K562 (cell line): ENCODE data around the gene MYO18A. TPM values are rescaled to one million over a fixed set of nuclear protein-coding genes. Genes with fewer than 3 reads are reported as not detected.

Experiments used
- ATAC-seq: fragments of 200-7000 bp; cut with Tn5 transposase; 3 replicates; pipeline ENCODE4 v1.9.1; 2020; ENCODE audit warnings: moderate library complexity
- BruUV-seq: library from RNA; stranded (reverse); fragments of 400-500 nt; replicated peaks from 2 replicates; lab custom pipeline; 2021; lab: Mats Ljungman, UMichigan
- CTCF ChIA-PET: fragments of 300-600 bp; formaldehyde crosslinking; extraction: SDS; loops from one replicate; lab custom pipeline; 2021; ENCODE audit warnings: low intra/inter-chr PET ratio; lab: Yijun Ruan, JAX
- POLR2A ChIA-PET: fragments of 300-600, 350-650 bp; sonication (Branson Sonifier 250); formaldehyde crosslinking; extraction: SDS; loops from one replicate; lab custom pipeline; 2021; ENCODE audit warnings: antibody characterized with exemption, inconsistent platforms; lab: Yijun Ruan, JAX
- DNase-seq, 4 experiments: peaks; one replicate each; pipeline versions ENCODE4 v3.0.0 to v3.0.0-alpha.2; 2011 to 2018; ENCODE audit warnings: low spot score in 3 of 4, mixed read lengths in 3 of 4; ENCODE audit errors: extremely low read depth in 1 of 4
- FAIRE-seq: peaks from 2 replicates; lab custom pipeline; 2011; peaks lifted over from hg19 to GRCh38; lab: Jason Lieb, UNC
- H2AFZ ChIP-seq: 2 replicates; pipeline ENCODE4 v1.6.0; 2011; ENCODE audit warnings: low read depth, low read length, control low read depth, inconsistent platforms
- H3K27ac ChIP-seq: fragments of 200-600 bp; 3 replicates; pipeline ENCODE4 v1.8.0; 2011; ENCODE audit warnings: low read depth, mild to moderate bottlenecking, control low read depth, inconsistent platforms, low read length, moderate library complexity, mixed read lengths; ENCODE audit errors: extremely low read depth
- H3K27me3 ChIP-seq, 2 experiments: fragments of 300-600 bp in 1 of 2; 2 replicates in 1 of 2; 3 replicates in 1 of 2; pipeline versions ENCODE4 v1.6.0 to v1.8.0; 2011; ENCODE audit warnings: inconsistent platforms in 2 of 2, low read length in 2 of 2, mild to moderate bottlenecking in 1 of 2, mixed read lengths in 1 of 2, moderate library complexity in 1 of 2; ENCODE audit not compliant: control insufficient read depth in 2 of 2, insufficient read depth in 2 of 2
- H3K36me3 ChIP-seq: fragments of 300-600 bp; 3 replicates; pipeline ENCODE4 v1.8.0; 2011; ENCODE audit warnings: mild to moderate bottlenecking, low read length, inconsistent platforms; ENCODE audit not compliant: control insufficient read depth, insufficient read depth
- H3K4me1 ChIP-seq, 2 experiments: fragments of 200-600 bp in 1 of 2; replicated peaks in 1 of 2; 2 replicates in 1 of 2; 3 replicates in 1 of 2; pipeline versions ENCODE4 v1.5.1 to v1.8.0; 2011; ENCODE audit warnings: inconsistent platforms in 2 of 2, low read length in 2 of 2, mild to moderate bottlenecking in 1 of 2, mixed read lengths in 1 of 2, moderate library complexity in 1 of 2; ENCODE audit not compliant: control insufficient read depth in 2 of 2, insufficient read depth in 2 of 2
- H3K4me2 ChIP-seq: 2 replicates; pipeline ENCODE4 v1.6.1; 2011; ENCODE audit warnings: low read length, control low read depth, inconsistent platforms, mixed read lengths; ENCODE audit not compliant: insufficient read depth
- H3K4me3 ChIP-seq: fragments of 200-600 bp; sonication (generic), shearing (Covaris generic); 2 replicates; pipeline ENCODE4 v1.5.1; 2016; ENCODE audit warnings: control low read depth, inconsistent platforms
- H3K79me2 ChIP-seq: fragments of 200-600 bp; 3 replicates; pipeline ENCODE4 v1.8.0; 2011; ENCODE audit warnings: low read length, inconsistent platforms; ENCODE audit not compliant: control insufficient read depth, insufficient read depth
- H3K9ac ChIP-seq, 2 experiments: 2 replicates each; pipeline versions ENCODE4 v1.6.0 to v1.6.1; 2011; ENCODE audit warnings: low read depth in 2 of 2, low read length in 2 of 2, control low read depth in 1 of 2, inconsistent platforms in 1 of 2, mild to moderate bottlenecking in 1 of 2, mixed read lengths in 1 of 2; ENCODE audit not compliant: insufficient read depth in 1 of 2
- H3K9me1 ChIP-seq: one replicate; pipeline ENCODE4 v1.6.0; 2011; ENCODE audit warnings: inconsistent platforms, mild to moderate bottlenecking, low read length, moderate library complexity; ENCODE audit not compliant: control insufficient read depth, insufficient read depth
- H3K9me3 ChIP-seq: replicated peaks from 2 replicates; pipeline ENCODE4 v1.5.1; 2011; ENCODE audit warnings: low read depth, low read length, inconsistent platforms; ENCODE audit not compliant: control insufficient read depth, insufficient read depth
- H4K20me1 ChIP-seq: replicated peaks from 2 replicates; pipeline ENCODE4 v1.6.1; 2011; ENCODE audit warnings: low read length, inconsistent platforms, mixed read lengths; ENCODE audit not compliant: control insufficient read depth, insufficient read depth
- CBX2 ChIP-seq: fragments of 200-600 bp; sonication (generic); IDR thresholded peaks from one replicate; pipeline ENCODE4 v1.6.1; 2012; ENCODE audit warnings: mild to moderate bottlenecking, low read length, inconsistent platforms; ENCODE audit not compliant: insufficient read depth, poor library complexity, severe bottlenecking
- CXXC5 ChIP-seq: fragments of 250-450 bp; sonication (Bioruptor Pico); IDR thresholded peaks from 2 replicates; pipeline ENCODE4 v1.8.0; 2022; ENCODE audit warnings: inconsistent platforms, mild to moderate bottlenecking, moderate library complexity
- POLR2H ChIP-seq: IDR thresholded peaks from 2 replicates; pipeline ENCODE4 v1.6.1; 2016; ENCODE audit warnings: missing genetic modification characterization, low read depth, mild to moderate bottlenecking, control low read depth, missing compliant biosample characterization, moderate library complexity
- RREB1 ChIP-seq: fragments of 250-450 bp; sonication (Bioruptor Pico); IDR thresholded peaks from 2 replicates; pipeline ENCODE4 v1.4.0; 2020
- SP2 ChIP-seq: IDR thresholded peaks from 2 replicates; pipeline ENCODE4 v1.6.1; 2011; ENCODE audit warnings: mild to moderate bottlenecking, low read depth, low read length, moderate library complexity; ENCODE audit not compliant: poor library complexity, severe bottlenecking; ENCODE audit errors: extremely low read depth
- TEAD4 ChIP-seq, 2 experiments: sonication (generic) in 1 of 2; formaldehyde crosslinking in 1 of 2; IDR thresholded peaks; 2 replicates each; pipeline versions ENCODE4 v1.6.1 to v1.8.0; 2012 to 2022; ENCODE audit warnings: borderline replicate concordance in 1 of 2, inconsistent platforms in 1 of 2, low read length in 1 of 2, mild to moderate bottlenecking in 1 of 2, missing genetic modification reagents in 1 of 2
- YY1 ChIP-seq, 3 experiments: IDR thresholded peaks; 2 replicates each; pipeline ENCODE4 v1.6.1; 2011; ENCODE audit warnings: low read length in 2 of 3, mild to moderate bottlenecking in 2 of 3, moderate library complexity in 2 of 3, borderline replicate concordance in 1 of 3, control low read depth in 1 of 3, low read depth in 1 of 3; ENCODE audit not compliant: insufficient read depth in 3 of 3, insufficient replicate concordance in 2 of 3, control insufficient read depth in 1 of 3, insufficient read length in 1 of 3; ENCODE audit errors: extremely low read depth in 1 of 3
- ZNF212 ChIP-seq: fragments of 450-650 bp; formaldehyde crosslinking; IDR thresholded peaks from 2 replicates; pipeline ENCODE4 v1.4.0; 2020; ENCODE audit warnings: mild to moderate bottlenecking
- ZNF239 ChIP-seq: fragments of 250-450 bp; sonication (Bioruptor Pico); IDR thresholded peaks from 2 replicates; pipeline ENCODE4 v1.4.0; 2020; ENCODE audit warnings: mild to moderate bottlenecking
- WGBS: fragments of 100-300 bp; shearing (Covaris generic); methylation state at CpG from one replicate; pipeline ENCODE4 v1.1.6; 2016; ENCODE audit warnings: low coverage, mixed read lengths; ENCODE audit not compliant: insufficient coverage; ENCODE audit errors: missing lambda C conversion rate; 5-methylcytosine and 5-hydroxymethylcytosine counted together
- in situ Hi-C: fragments of 300-500 bp; cut with MboI; formaldehyde crosslinking; loops from 4 replicates; pipeline ENCODE4 v1.15.0; 2018; ENCODE audit warnings: inconsistent platforms, mixed read lengths
- intact Hi-C: fragments of 100-400 bp; cut with micrococcal nuclease; formaldehyde crosslinking; loops from 2 replicates; pipeline ENCODE4 v1.14.2; 2022
- polyA plus RNA-seq, 8 experiments: library from polyadenylated mRNA; depleted of rRNA in 4 of 8; stranded (reverse) in 5 of 8; unstranded in 3 of 8; fragments of >200 nt; fragmentation: Nextera tagmentation in 2 of 8; fragmentation: Illumina TruSeq in 1 of 8; extraction: Ambion mirVana in 2 of 8; extraction: Trizol in 1 of 8; gene quantifications; 2 replicates each; pipeline versions ENCODE4 v1.2.1 to v1.2.3, GENCODE V29; 2011 to 2014; ENCODE audit warnings: inconsistent platforms in 1 of 8, missing spikeins in 1 of 8
- total RNA-seq, 7 experiments: library from RNA; depleted of rRNA in 6 of 7; stranded (reverse); fragments of >200 nt in 6 of 7; fragmentation: Illumina TruSeq in 2 of 7; extraction: Trizol in 2 of 7; gene quantifications; 2 replicates each; pipeline versions ENCODE4 v1.2.1 to v1.2.3, GENCODE V29; 2011 to 2021; ENCODE audit warnings: low replicate concordance in 1 of 7
- TF ChIP-seq, protein P1 (sequence below): IDR thresholded peaks from 3 replicates; pipeline ENCODE4 v1.6.1; 2011; ENCODE audit warnings: borderline replicate concordance, mild to moderate bottlenecking, moderate library complexity; ENCODE audit not compliant: insufficient read length; ENCODE audit errors: extremely low read depth

Gene MYO18A
- total and polyA plus RNA-seq, 9 of the 15 experiments (the other 6 are each of a cell fraction or from before 2014, with no cell fraction given) = 2.5 to 65.4 (median 17.1) TPM

DNA sequence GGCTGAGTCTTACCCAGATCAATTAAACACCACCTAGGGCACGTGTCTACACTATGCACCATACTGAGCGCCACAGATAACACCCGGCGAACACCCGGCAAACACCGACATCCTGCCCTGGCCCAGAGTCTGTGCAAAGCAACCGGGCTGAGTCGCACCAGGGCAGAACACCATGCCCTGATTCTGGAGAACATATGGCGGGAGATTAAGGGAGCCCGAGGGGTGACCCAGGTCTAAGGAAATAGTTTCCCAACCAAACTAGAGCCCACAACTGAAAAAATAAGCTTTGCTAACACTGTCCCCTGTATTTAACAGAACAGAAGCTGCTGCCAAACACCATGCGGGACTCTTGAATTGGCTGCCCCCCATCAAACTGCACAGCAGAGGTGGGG lies 22.1 kb downstream of the MYO18A start (continued):
- TF ChIP-seq, protein P1, sequence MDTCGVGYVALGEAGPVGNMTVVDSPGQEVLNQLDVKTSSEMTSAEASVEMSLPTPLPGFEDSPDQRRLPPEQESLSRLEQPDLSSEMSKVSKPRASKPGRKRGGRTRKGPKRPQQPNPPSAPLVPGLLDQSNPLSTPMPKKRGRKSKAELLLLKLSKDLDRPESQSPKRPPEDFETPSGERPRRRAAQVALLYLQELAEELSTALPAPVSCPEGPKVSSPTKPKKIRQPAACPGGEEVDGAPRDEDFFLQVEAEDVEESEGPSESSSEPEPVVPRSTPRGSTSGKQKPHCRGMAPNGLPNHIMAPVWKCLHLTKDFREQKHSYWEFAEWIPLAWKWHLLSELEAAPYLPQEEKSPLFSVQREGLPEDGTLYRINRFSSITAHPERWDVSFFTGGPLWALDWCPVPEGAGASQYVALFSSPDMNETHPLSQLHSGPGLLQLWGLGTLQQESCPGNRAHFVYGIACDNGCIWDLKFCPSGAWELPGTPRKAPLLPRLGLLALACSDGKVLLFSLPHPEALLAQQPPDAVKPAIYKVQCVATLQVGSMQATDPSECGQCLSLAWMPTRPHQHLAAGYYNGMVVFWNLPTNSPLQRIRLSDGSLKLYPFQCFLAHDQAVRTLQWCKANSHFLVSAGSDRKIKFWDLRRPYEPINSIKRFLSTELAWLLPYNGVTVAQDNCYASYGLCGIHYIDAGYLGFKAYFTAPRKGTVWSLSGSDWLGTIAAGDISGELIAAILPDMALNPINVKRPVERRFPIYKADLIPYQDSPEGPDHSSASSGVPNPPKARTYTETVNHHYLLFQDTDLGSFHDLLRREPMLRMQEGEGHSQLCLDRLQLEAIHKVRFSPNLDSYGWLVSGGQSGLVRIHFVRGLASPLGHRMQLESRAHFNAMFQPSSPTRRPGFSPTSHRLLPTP = no peak
- TF ChIP-seq POLR2H (tag) (no peak), CXXC5 (no peak), ZNF239 (CRISPR knock-in tag) (no peak)

- no peak overlapping the region for H3K4me3 ChIP-seq
- H3K79me2 ChIP-seq = peaks cover 90% of the 10 kb centered on the region
- H4K20me1 ChIP-seq = peaks cover 19% of the 10 kb centered on the region
- in situ Hi-C loops (no loop called here), intact Hi-C loops (no loop called here)
- ChIA-PET CTCF (no interaction called here), POLR2A (interaction anchor here (0.6 kb wide), 1 partner anchor 14 kb away, joined by 3 read pairs; no protein-coding TSS in a partner anchor)
- H3K36me3 ChIP-seq = peaks cover 30% of the 10 kb centered on the region
- FAIRE-seq (no peak), DNase-seq (peak in 1 of 4 experiments; percentile 6), ATAC-seq (no peak)
- H2AFZ ChIP-seq = no peak overlapping the region
- WGBS = 83% methylated on average over 1 of the region's 1 CpG
- no TSS peak for BruUV-seq
- H3K9ac ChIP-seq = peak overlapping the region in 1 of 2 experiments; percentile 86; a peak in 1 of 4 replicates
- peaks cover 15% of the 10 kb centered on the region for H3K9me1 ChIP-seq
- no peak overlapping the region for H3K4me2 ChIP-seq
- H3K9me3 ChIP-seq = no peaks in the 10 kb centered on the region
- no peaks in the 10 kb centered on the region for H3K27me3 ChIP-seq
- no peak overlapping the region for H3K27ac ChIP-seq
- H3K4me1 ChIP-seq = peaks cover 46 to 56% of the 10 kb centered on the region in 2 experiments
- TF ChIP-seq ZNF212 (no peak), RREB1 (CRISPR knock-in tag) (no peak), TEAD4 (IDR thresholded peaks at IDR 0.05; ENCODE audit: low read length) (no peak), TEAD4 (CRISPR knock-in tag; IDR thresholded peaks at IDR 0.05; ENCODE audit: borderline replicate concordance) (no peak), CBX2 (no peak), YY1 (IDR thresholded peaks at IDR 0.05; ENCODE audit: borderline replicate concordance in 1 of 3, control insufficient read depth in 1 of 3, extremely low read depth in 1 of 3, insufficient read depth in 3 of 3, insufficient read length in 1 of 3, insufficient replicate concordance in 2 of 3, low read depth in 1 of 3, low read length in 2 of 3) (no peak), SP2 (no peak)
These were observed 22.9 kb downstream of the MYO18A start for GRCh38 chr17:29157310-29157709.
